NCI-H2227 (cell line): ENCODE measurements around the gene ALDH3A1.

Source experiments
- DNase-seq: peaks from one replicate; lab custom pipeline; 2025; ENCODE audit not compliant: unreplicated experiment; lab: John Stamatoyannopoulos, UW

ALDH3A1 gene

GRCh38 chr17:19760746-19761145 lies 12.6 kb upstream of the ALDH3A1 start:
- DNase-seq, result no peak

DNA sequence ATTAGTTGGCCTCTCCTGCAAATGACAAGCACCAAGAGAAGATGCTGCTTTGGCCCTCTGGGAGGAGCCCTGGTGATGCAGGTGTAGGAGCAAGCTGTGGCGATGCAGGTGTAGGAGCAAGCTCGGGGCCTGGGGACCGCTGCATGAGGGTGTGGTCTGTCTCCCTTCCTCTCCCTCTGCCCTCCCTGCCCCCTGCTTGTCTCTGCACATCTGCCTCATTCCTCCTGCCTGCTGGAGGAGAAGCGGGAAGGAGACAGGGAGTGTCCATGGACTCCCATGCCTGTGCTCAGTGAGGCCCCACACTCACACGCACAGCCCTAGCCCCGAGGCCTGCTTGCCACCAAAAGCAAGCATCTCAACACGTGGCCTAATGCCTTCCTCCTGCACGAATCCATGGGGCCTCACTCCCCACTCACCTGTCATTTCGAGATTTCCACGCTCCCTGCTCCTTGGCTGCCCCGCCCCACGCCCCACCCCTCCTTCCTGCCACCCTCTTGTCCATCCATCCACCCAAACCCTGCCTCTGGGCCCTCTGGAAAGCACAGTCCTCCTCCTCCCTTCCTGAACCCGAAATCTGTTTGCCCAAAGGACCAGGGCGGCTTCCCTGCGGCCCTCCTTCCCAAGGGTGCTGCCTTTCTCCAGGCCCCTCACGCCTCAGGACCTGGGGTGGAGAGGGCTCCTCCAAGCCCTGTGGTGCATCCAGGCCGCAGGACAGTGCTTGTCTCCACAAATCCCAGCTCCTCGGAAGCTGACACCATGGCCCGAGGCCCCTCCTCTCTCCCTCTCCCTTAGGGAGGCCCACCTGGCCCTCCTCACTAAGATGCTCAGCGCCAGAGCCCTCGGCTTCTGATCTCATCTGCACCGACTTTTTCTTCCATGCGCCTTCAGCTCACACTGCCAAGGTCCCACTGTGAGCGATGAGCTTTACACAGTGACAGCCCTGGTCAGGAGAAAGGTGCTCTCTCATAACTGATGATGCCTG lies 11.8 kb upstream of the ALDH3A1 start:
- no peak for DNase-seq

DNA sequence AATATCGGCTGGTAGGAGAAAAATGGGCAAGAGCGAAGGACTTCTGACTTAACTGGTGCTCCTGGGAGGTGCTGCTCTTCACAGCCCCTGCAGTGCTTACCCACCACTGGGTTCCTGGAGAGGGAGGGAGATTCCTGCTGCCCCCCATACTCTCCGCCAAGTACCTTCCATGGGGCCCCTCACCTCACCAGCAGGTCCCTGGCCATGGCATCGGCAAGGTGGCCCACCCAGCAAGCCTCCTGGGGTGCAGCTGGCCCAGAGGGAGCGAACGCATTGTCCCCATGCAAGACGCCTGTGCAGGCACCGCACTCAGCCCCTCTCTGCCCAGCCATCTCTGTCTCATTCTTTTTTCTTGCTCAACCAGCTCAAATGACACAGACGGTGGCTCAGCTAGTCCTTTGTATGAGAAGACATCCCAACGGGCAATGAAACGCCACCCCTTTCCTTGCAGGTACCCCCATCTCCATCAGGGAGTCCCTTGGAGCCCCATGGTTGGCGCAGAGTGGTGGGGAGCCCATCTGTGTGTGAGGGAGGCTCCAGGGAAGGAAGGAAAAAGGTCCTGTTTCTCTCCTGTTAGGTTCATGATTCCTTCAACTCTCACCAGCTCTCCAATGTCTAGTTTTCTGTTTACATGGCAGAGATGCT lies 9.6 kb upstream of the ALDH3A1 start:
- no peak for DNase-seq

DNA sequence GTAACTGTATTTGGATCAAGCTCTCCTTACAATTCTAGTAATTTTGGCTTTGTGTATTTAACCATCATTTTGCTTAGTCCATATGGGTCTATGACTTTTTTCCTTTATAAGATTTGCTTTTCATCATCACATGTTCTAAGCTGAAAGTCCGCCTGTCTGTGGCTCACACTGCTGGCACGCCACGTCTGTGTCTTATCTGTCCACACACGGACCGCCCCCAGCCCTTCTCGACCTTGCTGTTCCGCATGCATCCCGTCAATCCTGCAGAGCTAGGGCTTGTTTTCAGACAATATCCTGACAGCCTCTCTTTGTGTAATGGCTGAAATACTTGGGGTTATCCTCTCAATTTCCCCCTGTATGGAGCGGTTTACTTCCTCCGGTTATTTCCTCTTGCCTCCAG lies 8.4 kb upstream of the ALDH3A1 start:
- DNase-seq, result no peak

DNA sequence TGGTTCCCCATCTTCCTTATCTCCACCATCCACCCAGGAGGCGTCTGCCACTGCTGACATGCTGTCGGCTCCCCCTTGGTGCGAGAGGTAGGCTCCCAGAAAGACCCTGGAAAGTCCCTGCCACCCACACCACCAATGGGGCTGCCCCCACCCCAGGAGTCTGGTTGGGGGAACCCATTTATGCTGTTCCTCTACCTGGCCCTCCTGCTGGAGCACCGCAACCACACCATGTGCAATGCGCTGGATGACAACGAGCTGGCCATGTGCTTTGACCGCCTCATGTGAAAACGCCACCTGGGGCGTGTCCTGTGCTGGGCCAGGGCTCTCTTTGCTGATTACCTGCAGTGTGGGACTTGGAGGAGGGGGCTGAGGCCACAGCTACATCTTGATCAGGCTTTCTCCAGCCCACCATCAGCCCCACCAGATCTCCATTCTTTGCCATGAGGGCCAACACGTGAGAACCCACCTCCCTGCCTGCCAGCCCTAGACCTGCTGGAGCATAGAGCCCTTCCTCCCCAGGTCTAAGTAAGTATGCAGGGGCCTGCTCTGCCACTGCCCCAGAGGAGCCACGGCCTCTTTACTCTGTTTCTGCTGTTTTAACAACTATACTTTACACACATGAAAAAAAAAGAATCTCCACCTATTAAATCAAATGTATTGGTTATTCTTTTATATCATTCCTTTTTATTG lies 7.9 kb upstream of the ALDH3A1 start:
- no peak for DNase-seq

GRCh38 chr17:19755392-19755791 lies 7.3 kb upstream of the ALDH3A1 start:
- DNase-seq, result no peak

GRCh38 chr17:19753661-19754463 lies 5.8 kb upstream of the ALDH3A1 start:
- peak; percentile 10 for DNase-seq

- DNase-seq, result no peak
Measured at GRCh38 chr17:19753051-19753509, 5.0 kb upstream of the ALDH3A1 start.

GRCh38 chr17:19752216-19753050 lies 4.3 kb upstream of the ALDH3A1 start:
- DNase-seq, result no peak

- no peak for DNase-seq
Measured at GRCh38 chr17:19750835-19751234, 2.7 kb upstream of the ALDH3A1 start.

DNA sequence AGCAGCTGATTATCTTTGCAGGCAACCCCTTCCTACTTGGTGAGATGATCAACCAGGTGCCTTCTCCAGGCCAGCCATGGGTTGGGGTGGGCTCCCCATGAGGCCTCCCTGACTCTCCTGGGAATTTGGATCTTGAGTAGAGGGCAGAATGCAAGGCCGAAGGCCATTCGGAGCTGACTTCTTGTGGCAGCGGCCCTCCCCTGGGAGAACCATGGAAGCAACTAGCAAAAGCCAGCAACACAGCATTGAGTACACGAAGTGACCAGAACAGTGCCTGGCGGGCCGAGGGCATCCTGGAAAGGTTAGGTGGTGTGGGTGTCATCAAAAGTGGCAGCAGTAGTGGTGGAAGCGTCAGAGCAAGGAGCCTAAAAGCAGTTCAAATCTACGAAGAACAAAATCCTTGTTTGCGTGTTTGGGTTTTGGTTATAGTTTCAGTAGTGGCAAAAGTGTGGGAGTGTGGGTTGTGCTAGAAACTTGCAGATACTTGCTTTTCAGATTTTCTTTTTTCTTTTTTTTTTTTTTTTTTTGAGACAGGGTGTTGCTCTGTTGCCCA lies 2.0 kb upstream of the ALDH3A1 start:
- DNase-seq, result no peak

GRCh38 chr17:19748807-19749193 lies 702 bp upstream of the ALDH3A1 start:
- DNase-seq, result no peak

- DNase-seq, result no peak
Measured at GRCh38 chr17:19747159-19747719, 859 bp downstream of the ALDH3A1 start.

DNA sequence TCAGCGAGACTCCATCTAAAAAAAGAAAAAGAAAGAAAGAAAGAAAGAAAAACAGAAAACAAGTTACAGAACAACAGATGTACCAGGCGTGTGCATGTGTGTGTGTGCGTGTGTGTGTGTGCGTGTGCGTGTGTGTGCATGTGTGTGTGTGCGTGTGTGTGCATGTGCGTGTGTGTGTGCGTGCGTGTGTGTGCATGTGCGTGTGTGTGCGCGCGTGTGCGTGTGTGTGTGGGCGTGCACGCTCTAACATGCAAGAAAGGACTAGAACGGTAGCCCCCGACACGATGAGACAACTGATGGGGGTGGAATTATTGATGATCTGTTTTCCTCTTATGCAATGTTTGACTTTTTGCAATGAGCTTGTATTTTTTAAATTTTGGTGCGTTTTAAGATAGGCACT lies 1.6 kb downstream of the ALDH3A1 start:
- DNase-seq, result no peak

GRCh38 chr17:19744922-19745757 lies 3.0 kb downstream of the ALDH3A1 start:
- DNase-seq, result peak; percentile 88

DNA sequence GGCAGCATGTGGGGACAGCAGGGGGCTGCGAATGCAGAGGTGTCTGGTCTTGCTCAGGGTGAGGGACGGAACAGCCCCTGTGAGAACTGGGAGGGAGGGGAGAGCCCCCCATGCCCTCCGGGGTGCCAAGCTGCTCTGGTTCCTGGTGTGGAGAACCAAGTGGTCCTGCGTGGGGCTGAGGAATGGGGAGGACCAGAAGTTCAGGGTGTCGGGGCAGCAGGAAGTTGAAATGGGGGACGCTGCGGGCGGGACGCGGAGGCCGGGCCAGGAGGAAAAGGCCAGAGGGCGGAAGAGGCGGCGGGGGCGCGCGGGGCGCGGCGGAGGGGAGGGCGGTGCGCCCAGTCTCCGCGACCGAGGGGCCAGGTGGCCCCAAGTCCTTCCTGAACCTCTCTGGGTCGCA lies 3.6 kb downstream of the ALDH3A1 start:
- no peak for DNase-seq

DNA sequence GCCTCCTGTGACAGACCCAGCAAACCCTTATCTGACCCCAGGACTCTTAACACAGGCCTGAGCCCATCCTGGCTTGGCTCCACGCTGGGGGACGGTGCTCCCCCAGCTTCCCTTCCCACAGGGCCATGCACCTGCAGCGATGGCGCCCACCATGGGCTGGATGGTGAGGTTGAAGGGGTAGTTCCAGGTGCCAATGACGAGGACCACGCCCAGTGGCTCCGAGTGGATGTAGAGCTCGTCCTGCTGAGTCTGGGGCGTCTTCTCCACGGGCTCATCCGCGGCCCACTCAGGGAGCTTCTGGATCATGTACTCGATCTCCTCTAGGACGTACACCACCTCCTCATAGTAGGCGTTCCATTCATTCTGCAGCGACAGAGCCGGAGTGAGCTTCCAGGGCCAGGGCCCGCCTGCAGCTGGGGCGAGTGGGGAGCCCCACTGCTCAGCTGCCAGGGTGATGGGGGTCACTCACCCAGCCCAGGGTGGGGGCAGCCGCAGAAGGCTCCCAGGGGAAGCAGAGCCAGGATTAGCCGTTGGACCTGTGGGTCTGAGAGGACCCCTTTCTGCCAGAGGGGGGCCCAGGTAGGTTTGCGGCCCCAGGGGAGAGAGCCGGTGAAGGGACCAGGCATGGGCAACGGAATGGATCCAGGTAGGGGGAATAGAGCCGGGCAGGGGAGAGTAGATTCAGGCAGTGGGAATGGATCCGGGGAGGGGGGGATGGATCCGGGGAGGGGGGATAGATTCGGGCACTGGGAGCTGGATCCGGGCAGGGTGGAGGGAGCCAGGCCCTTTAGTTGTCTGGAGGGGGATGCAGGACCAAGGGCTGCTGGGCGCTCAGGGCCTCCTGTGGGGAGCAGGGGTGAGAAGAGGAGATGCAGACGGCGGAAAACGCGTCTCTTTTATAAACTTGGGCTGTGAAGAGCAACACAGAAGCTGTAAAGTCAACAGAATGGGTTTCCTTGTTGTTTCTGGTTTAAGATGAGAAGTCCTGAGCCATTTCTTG lies 4.7 kb downstream of the ALDH3A1 start:
- no peak for DNase-seq
